Dermis blood vessel endothelial cell (primary cell): Measurements from ENCODE around the gene PPP1R14D. TPM values are rescaled to one million over a fixed set of nuclear protein-coding genes. Genes with fewer than 3 reads are reported as not detected.
A peak's percentile ranks its signal among the peaks of the same experiment; 100 is the strongest.
"Not testable (repeated sequence)": the region's sequence is repeated elsewhere in the genome, so short reads cannot be mapped to it uniquely, and the experiment has no call there.

Experiments used
- DNase-seq: peaks from one replicate; pipeline ENCODE4 v3.0.0; 2010
- total RNA-seq: library from RNA; depleted of rRNA; stranded (reverse); fragments of >200 nt; gene quantifications from 2 replicates; pipeline ENCODE4 v1.2.3, GENCODE V29; 2014

The PPP1R14D gene, protein sequence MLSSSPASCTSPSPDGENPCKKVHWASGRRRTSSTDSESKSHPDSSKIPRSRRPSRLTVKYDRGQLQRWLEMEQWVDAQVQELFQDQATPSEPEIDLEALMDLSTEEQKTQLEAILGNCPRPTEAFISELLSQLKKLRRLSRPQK
- total RNA-seq, result not detected in 2 replicates

DNA sequence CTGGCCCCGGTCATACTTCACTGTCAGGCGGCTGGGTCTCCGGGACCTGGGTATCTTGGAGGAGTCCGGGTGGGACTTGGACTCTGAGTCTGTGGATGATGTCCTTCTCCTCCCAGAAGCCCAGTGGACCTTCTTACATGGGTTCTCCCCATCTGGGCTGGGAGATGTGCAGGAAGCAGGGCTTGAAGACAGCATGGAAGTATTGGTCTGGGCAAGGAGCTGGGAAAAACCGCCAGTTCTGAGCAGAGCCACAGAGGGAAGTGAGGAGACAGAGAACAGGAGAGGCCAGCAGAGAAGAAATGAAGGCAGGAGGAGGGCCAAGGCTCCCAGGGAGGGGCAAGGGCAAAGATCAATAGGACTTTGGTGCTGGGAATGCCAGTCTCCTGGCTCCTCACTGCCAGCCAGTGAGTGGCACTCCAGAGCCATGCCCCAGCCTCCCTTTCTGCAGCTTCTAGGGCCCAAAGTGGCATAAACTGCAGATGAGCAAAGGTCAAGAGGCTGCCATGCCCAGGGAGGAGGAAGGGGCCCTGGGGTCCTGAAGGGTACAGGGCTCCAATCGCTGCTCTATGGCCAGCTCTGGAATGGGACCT, at the start of gene PPP1R14D:
Gene PPP1R14D (minus strand): TSS at position 262 of the 590 bp plus-strand sequence. CDS start 67 bp downstream, at position 195.
- DNase-seq, result no peak

DNA sequence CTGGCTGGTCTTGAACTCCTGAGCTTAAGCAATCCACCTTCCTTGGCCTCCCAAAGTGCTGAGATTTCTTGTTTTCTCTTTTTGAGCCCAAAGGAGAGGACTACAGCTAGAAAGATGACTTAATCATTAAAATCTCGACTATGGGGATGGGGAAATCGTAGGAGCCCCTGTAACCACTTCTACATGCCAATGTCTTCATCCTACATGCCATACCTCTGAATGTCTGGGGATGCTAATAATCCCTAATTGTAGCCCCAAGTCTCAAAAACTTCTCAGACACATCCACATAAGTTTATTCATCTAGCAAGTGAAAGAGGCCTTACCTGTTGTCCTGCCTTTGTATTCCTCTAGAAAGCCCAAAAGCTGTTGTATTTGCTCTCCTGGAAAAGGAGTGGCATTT, 49.2 kb upstream of the PPP1R14D start:
- no peak for DNase-seq

- DNase-seq, result no peak
Measured at GRCh38 chr15:40875991-40876730, 47.7 kb upstream of the PPP1R14D start.

- DNase-seq, result peak; percentile 62
Measured at GRCh38 chr15:40873694-40874561, 45.4 kb upstream of the PPP1R14D start, which contains the start of gene RHOV. Gene RHOV, minus strand, starts transcription at chr15:40874234. Its CDS starts 95 bp downstream, at chr15:40874139.

GRCh38 chr15:40872791-40873693, 44.5 kb upstream of the PPP1R14D start:
- DNase-seq, result no peak

GRCh38 chr15:40871749-40872617, 43.5 kb upstream of the PPP1R14D start:
- DNase-seq, result no peak

DNA sequence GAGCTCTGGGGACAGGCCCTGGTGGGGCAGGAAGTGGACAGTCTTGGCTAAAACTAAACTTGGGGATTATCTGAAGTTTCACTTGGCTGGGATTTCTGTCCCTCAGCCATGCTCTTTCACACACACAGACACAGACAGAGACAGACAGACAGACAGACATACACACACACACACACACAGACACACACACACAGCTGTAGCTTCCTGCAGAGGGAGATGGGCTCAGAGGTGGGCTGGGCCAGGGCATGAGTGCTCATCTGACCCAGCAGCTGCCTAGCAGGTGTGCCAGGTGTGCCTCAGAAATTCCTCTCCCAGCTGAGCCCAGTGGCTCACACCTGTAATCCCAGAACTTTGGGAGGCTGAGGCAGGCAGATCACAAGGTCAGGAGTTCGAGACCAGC, 42.2 kb upstream of the PPP1R14D start:
- DNase-seq, result no peak

GRCh38 chr15:40869686-40870085, 41.2 kb upstream of the PPP1R14D start:
- no peak for DNase-seq

DNA sequence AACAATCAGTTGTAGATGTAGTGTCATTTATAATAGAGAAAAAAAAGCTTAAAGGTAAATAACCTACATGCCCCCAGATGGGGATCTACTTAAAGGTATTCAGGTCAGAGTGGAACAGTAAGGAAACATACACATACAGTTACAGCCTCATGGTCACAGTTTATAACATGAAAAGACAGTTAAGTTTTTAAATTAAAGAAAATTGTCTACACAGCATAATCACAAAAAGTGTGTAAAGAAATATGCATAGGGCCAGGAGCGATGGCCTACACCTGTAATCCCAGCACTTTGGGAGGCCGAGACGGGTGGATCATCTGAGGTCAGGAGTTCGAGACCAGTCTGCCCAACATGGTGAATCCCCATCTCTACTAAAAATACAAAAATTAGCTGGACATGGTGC, 38.7 kb upstream of the PPP1R14D start:
- DNase-seq, result no peak

DNA sequence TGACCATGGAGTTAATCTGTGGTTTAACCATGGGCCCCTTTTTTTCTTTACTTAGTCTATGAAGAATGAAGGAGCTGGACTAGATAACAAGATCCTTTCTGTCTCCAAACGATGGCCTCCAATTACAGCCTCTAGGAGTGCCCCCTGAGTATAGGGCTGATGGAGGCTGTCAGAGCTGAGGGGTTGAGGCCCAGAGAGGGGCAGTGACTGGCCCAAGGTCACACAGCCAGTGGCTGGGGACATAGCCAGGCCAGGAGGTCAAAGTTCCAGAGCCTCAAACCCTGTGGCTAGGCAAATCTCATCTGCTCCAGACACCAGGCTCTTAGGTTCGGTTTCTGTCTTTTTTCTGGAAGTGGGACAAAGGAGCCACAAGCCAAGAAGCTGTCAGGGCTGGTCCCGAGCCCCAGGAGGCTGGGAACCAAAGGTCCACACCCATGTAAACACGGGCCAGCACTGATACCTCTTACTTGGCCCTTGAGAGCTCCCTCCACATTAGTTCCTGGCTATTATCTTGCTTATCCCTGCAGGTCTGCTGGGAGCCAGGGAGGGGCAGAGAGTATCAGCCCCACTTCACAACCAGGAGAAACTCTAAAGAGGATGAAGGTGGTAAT, 35.3 kb upstream of the PPP1R14D start:
- no peak for DNase-seq

DNA sequence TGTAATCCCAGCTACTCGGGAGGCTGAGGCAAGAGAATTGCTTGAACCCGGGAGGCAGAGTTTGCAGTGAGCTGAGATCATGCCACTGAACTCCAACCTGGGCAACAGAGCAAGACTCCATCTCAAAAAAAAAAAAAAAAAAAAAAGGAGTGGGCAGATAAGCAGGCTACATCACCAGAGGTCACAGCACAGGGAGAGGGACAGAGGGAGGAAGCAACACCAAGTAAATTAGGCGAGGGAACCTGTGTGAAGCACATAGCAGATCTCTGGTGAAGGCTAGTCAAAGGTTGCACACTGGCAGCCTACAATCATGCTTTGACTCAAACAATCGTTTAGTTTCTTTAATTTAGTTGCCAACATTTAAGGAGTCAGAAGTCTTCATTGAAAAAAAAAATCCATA, 32.6 kb upstream of the PPP1R14D start:
- not testable (repeated sequence) for DNase-seq

GRCh38 chr15:40859206-40859851, 30.8 kb upstream of the PPP1R14D start:
- DNase-seq, result peak; percentile 93

GRCh38 chr15:40858706-40859105, 30.2 kb upstream of the PPP1R14D start:
- no peak for DNase-seq

GRCh38 chr15:40857601-40858341, 29.3 kb upstream of the PPP1R14D start:
- DNase-seq, result peak; percentile 82

DNA sequence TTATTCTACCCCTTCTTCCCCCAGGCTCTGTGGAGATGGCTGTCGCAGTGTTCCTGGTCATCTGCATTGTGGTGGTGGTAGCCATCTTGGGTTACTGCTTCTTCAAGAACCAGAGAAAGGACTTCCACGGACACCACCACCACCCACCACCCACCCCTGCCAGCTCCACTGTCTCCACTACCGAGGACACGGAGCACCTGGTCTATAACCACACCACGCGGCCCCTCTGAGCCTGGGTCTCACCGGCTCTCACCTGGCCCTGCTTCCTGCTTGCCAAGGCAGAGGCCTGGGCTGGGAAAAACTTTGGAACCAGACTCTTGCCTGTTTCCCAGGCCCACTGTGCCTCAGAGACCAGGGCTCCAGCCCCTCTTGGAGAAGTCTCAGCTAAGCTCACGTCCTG, 28.2 kb upstream of the PPP1R14D start:
- DNase-seq, result no peak

DNA sequence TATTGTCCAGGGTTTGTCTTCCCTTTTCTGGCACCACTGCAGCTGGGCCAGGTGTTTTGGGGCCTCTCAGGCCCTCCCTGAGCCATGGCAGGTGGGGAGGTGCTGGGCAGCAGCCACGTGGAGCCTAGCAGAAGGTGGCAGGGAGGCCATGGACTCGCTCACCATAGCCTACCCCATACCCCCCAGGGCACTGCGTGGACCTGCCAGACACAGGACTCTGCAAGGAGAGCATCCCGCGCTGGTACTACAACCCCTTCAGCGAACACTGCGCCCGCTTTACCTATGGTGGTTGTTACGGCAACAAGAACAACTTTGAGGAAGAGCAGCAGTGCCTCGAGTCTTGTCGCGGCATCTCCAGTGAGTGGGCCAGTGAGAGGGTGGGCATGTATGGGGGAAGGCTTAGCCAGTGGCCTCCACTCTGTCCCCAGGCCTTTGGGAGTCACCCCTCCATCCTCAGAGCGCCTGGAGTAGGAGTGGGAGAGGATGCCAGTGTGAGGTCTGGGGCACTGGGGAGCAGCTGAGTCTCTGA, 27.3 kb upstream of the PPP1R14D start:
- DNase-seq, result no peak

DNA sequence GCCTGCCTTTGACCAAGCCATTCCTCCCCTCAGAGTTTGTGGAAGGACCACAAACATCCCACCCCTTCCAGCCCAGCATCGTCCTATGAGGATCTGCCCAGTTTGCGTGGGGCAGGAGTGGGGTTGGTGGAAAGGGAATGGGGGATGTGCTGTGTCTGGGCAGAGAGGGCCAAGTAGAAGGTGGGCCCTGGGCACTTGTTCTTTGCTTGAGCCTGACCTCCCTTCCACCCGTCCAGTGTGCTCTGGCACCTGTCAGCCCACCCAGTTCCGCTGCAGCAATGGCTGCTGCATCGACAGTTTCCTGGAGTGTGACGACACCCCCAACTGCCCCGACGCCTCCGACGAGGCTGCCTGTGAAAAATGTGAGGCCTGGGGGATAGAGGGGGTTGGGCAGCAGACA, 25.7 kb upstream of the PPP1R14D start:
- DNase-seq, result no peak

GRCh38 chr15:40853241-40853890, 24.9 kb upstream of the PPP1R14D start:
- DNase-seq, result no peak
